Mononuclear cell (primary cell): ENCODE measurements around the gene ZNF57. TPM values are rescaled to one million over a fixed set of nuclear protein-coding genes. Genes with fewer than 3 reads are reported as not detected.
"Not testable (repeated sequence)": the region's sequence is repeated elsewhere in the genome, so short reads cannot be mapped to it uniquely, and the experiment has no call there.

Experiments
- H3K27me3 ChIP-seq: 2 replicates; pipeline ENCODE4 v1.6.0; 2011; ENCODE audit warnings: low read length, control low read depth; ENCODE audit not compliant: insufficient read depth
- H3K4me1 ChIP-seq: 2 replicates; pipeline ENCODE4 v1.5.1; 2011; ENCODE audit warnings: mild to moderate bottlenecking, low read length, control low read depth; ENCODE audit not compliant: insufficient read depth
- H3K4me3 ChIP-seq: 2 replicates; pipeline ENCODE4 v1.5.1; 2011; ENCODE audit warnings: mild to moderate bottlenecking, low read length, moderate library complexity
- H3K9me3 ChIP-seq: 2 replicates; pipeline ENCODE4 v1.5.1; 2011; ENCODE audit warnings: low read depth, mild to moderate bottlenecking, control low read depth, low read length
- total RNA-seq: library from RNA; depleted of rRNA; stranded (reverse); fragments of >200 nt; gene quantifications from one replicate; pipeline ENCODE4 v1.2.3, GENCODE V29; 2012

The ZNF57 gene
- total RNA-seq, 1 donor = 1.0 TPM

GRCh38 chr19:2883686-2884439 lies 16.9 kb upstream of the ZNF57 start:
- Histone ChIP-seq H3K4me3 (no peak overlapping the region), H3K9me3 (peaks cover 3% of the 10 kb centered on the region), H3K4me1 (no peaks in the 10 kb centered on the region), H3K27me3 (no peaks in the 10 kb centered on the region)

- Histone ChIP-seq H3K4me1 (no peaks in the 10 kb centered on the region), H3K4me3 (no peak overlapping the region), H3K27me3 (no peaks in the 10 kb centered on the region), H3K9me3 (no peaks in the 10 kb centered on the region)
These were observed 15.0 kb upstream of the ZNF57 start for GRCh38 chr19:2885736-2886135.

GRCh38 chr19:2887391-2887914 lies 13.3 kb upstream of the ZNF57 start:
- Histone ChIP-seq H3K27me3 (no peaks in the 10 kb centered on the region), H3K9me3 (no peaks in the 10 kb centered on the region), H3K4me1 (no peaks in the 10 kb centered on the region), H3K4me3 (no peak overlapping the region)

GRCh38 chr19:2888731-2889224 lies 11.9 kb upstream of the ZNF57 start:
- H3K9me3 ChIP-seq = no peaks in the 10 kb centered on the region
- no peaks in the 10 kb centered on the region for H3K27me3 ChIP-seq
- H3K4me3 ChIP-seq = no peak overlapping the region
- no peaks in the 10 kb centered on the region for H3K4me1 ChIP-seq

GRCh38 chr19:2890531-2890930 lies 10.2 kb upstream of the ZNF57 start:
- H3K9me3 ChIP-seq, H3K4me1 ChIP-seq, H3K4me3 ChIP-seq, H3K27me3 ChIP-seq: not testable (repeated sequence)

- H3K4me3 ChIP-seq = no peak overlapping the region
- peaks cover 9% of the 10 kb centered on the region for H3K4me1 ChIP-seq
- no peaks in the 10 kb centered on the region for H3K27me3 ChIP-seq
- peaks cover 6% of the 10 kb centered on the region for H3K9me3 ChIP-seq
These were observed 4.0 kb upstream of the ZNF57 start for GRCh38 chr19:2896694-2897093.

- Histone ChIP-seq H3K4me1 (peaks cover 11% of the 10 kb centered on the region), H3K4me3 (no peak overlapping the region), H3K9me3 (no peaks in the 10 kb centered on the region), H3K27me3 (no peaks in the 10 kb centered on the region)
These were observed 2.0 kb downstream of the ZNF57 start for GRCh38 chr19:2902590-2903218.

- peaks cover 11% of the 10 kb centered on the region for H3K4me1 ChIP-seq
- H3K4me3 ChIP-seq, H3K27me3 ChIP-seq, H3K9me3 ChIP-seq: not testable (repeated sequence)
These were observed 2.6 kb downstream of the ZNF57 start for GRCh38 chr19:2903326-2903725.

GRCh38 chr19:2905918-2906519 lies 5.3 kb downstream of the ZNF57 start:
- H3K4me1 ChIP-seq = peaks cover 8% of the 10 kb centered on the region
- H3K9me3 ChIP-seq = no peaks in the 10 kb centered on the region
- no peak overlapping the region for H3K4me3 ChIP-seq
- no peaks in the 10 kb centered on the region for H3K27me3 ChIP-seq

GRCh38 chr19:2906631-2907195 lies 6.0 kb downstream of the ZNF57 start:
- Histone ChIP-seq H3K4me3 (no peak overlapping the region), H3K9me3 (no peaks in the 10 kb centered on the region), H3K27me3 (no peaks in the 10 kb centered on the region), H3K4me1 (peaks cover 1% of the 10 kb centered on the region)

- Histone ChIP-seq H3K9me3 (peaks cover 7% of the 10 kb centered on the region), H3K4me3 (no peak overlapping the region), H3K27me3 (no peaks in the 10 kb centered on the region), H3K4me1 (no peaks in the 10 kb centered on the region)
These were observed 11.6 kb downstream of the ZNF57 start for GRCh38 chr19:2912306-2912705.

GRCh38 chr19:2917275-2918184 lies 16.8 kb downstream of the ZNF57 start:
- H3K27me3 ChIP-seq = no peaks in the 10 kb centered on the region

GRCh38 chr19:2922987-2923386 lies 22.3 kb downstream of the ZNF57 start:
- no peaks in the 10 kb centered on the region for H3K4me1 ChIP-seq
- H3K9me3 ChIP-seq = peaks cover 3% of the 10 kb centered on the region
- H3K27me3 ChIP-seq = no peaks in the 10 kb centered on the region
- H3K4me3 ChIP-seq = no peak overlapping the region

More at GRCh38 chr19:2917275-2918184, 16.8 kb downstream of the ZNF57 start:
- peaks cover 17% of the 10 kb centered on the region for H3K9me3 ChIP-seq
- no peaks in the 10 kb centered on the region for H3K4me1 ChIP-seq
- H3K4me3 ChIP-seq = no peak overlapping the region

GRCh38 chr19:2923510-2923909 lies 22.8 kb downstream of the ZNF57 start:
- Histone ChIP-seq H3K4me3 (no peak overlapping the region), H3K9me3 (no peaks in the 10 kb centered on the region), H3K27me3 (no peaks in the 10 kb centered on the region), H3K4me1 (no peaks in the 10 kb centered on the region)
